Suprapubic skin (tissue), 4 donors: ENCODE results near the gene CLIP2. TPM values are rescaled to one million over a fixed set of nuclear protein-coding genes. Genes with fewer than 3 reads are reported as not detected.

Source experiments
- DNase-seq, 2 donors: peaks; one replicate each; pipeline ENCODE4 v3.0.0-alpha.2; 2019; ENCODE audit warnings: low spot score in 2 of 2
- H3K27ac ChIP-seq: fragments of 200-600 bp; sonication (generic); one replicate; pipeline ENCODE4 v1.5.1; 2019
- H3K27me3 ChIP-seq: fragments of 200-600 bp; sonication (generic); one replicate; pipeline ENCODE4 v1.5.1; 2019
- H3K36me3 ChIP-seq: fragments of 200-600 bp; sonication (generic); one replicate; pipeline ENCODE4 v1.5.1; 2019
- H3K4me1 ChIP-seq: fragments of 200-600 bp; sonication (generic); one replicate; pipeline ENCODE4 v1.5.1; 2019
- H3K4me3 ChIP-seq: fragments of 200-600 bp; sonication (generic); one replicate; pipeline ENCODE4 v1.5.1; 2019; ENCODE audit warnings: mild to moderate bottlenecking
- H3K9me3 ChIP-seq: fragments of 200-600 bp; sonication (generic); one replicate; pipeline ENCODE4 v1.5.1; 2019
- CTCF ChIP-seq, 2 donors: fragments of 200-600 bp in 1 of 2; fragments of 450-650 bp in 1 of 2; sonication (generic) in 1 of 2; IDR thresholded peaks; one replicate each; pipeline ENCODE4 v1.5.1; 2016 to 2019; ENCODE audit warnings: antibody characterized with exemption in 2 of 2, mild to moderate bottlenecking in 1 of 2, moderate library complexity in 1 of 2
- EP300 ChIP-seq: sonication (generic); formaldehyde crosslinking; IDR thresholded peaks from one replicate; pipeline ENCODE4 v1.6.1; 2017; ENCODE audit warnings: antibody characterized with exemption
- POLR2A ChIP-seq, 2 donors: fragments of 450-650 bp; IDR thresholded peaks; one replicate each; pipeline ENCODE4 v1.6.1; 2017; ENCODE audit warnings: antibody characterized with exemption in 2 of 2, mild to moderate bottlenecking in 2 of 2, moderate library complexity in 2 of 2
- POLR2AphosphoS5 ChIP-seq, 3 donors: sonication (generic); formaldehyde crosslinking; IDR thresholded peaks; one replicate each; pipeline ENCODE4 v1.6.1; 2017; ENCODE audit warnings: antibody characterized with exemption in 3 of 3
- WGBS: methylation state at CpG from one replicate; pipeline ENCODE4 v1.1.5; 2018; 5-methylcytosine and 5-hydroxymethylcytosine counted together
- total RNA-seq, 4 donors: library from RNA; depleted of rRNA; stranded (reverse); fragments of >200 nt; gene quantifications; one replicate each; pipeline ENCODE4 v1.1.0, GENCODE V29; 2016

Gene CLIP2
- total RNA-seq, 4 donors from 2014 or later = 26.9 to 73.6 (median 32.5) TPM

DNA sequence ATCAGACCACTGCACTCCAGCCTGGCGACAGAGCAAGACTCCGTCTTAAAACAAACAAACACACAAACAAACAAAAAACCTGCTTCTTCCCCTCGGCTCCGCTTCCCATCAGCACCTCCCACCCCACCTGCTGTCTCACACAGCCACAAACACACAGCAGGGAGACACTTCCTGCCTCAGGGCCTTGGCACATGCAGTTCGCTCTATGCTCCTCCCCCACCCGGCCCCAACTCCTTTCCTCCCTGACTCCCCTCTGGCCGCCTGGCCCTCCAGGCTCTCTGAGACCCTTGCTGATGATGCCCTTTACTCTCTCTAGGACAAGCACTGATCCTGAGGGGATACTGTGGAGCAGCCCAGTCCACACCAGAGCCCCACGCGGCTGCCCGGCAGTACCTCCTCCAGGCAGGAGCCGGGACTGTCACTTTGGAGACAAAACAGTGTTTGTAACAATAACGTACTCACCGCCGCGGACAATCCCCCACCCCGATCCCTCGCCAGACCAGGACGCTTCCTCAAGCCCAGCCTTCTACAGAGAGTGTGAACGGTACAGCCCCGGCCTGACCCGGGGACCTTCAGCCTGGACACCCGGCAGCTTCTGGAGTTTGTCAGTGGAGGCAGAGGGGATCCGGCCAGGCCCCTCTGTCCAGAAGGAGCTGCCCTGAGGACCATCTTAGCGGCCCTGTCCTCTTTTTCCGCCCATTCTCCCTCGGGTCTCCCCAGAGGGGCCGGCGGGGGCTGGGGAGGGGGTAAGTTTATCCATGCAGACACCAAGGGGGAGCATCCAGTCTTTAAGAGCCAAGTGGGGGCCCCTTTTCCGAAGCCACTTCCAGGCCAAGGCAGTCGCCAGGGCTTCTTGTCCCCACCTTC, 114.5 kb downstream of the CLIP2 start:
- DNase-seq = peak in 1 of 2 donors; percentile 58
- H3K4me3 ChIP-seq = no peak overlapping the region
- 92% methylated on average over 30 of the region's 30 CpGs for WGBS
- H3K9me3 ChIP-seq = no peaks in the 10 kb centered on the region
- no peak overlapping the region for H3K27ac ChIP-seq
- no peaks in the 10 kb centered on the region for H3K27me3 ChIP-seq
- no peaks in the 10 kb centered on the region for H3K4me1 ChIP-seq
- TF ChIP-seq POLR2A (IDR thresholded peaks at IDR 0.05) = no peak
- no peak for TF ChIP-seq CTCF (IDR thresholded peaks at IDR 0.05)
- no peak for TF ChIP-seq EP300
- TF ChIP-seq POLR2AphosphoS5 (IDR thresholded peaks at IDR 0.05) = no peak
- peaks cover 33% of the 10 kb centered on the region for H3K36me3 ChIP-seq

DNA sequence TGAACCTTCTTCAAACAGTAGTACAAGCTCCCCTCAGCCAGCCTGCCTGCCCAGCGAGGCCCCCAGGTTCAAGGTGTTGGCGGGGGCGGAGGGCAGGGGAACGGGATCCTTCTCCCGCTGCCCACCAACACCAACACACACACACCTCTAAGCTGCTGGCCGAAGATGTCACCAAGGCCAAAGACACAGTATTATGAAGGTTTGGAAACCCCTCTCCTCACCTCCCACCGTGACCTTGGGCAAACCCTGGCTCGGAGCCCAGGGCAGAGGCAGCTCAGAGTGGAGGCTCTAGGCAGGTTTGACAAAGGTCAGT, 115.1 kb downstream of the CLIP2 start:
- no peak overlapping the region for H3K4me3 ChIP-seq
- H3K4me1 ChIP-seq = no peaks in the 10 kb centered on the region
- H3K27me3 ChIP-seq = no peaks in the 10 kb centered on the region
- peaks cover 33% of the 10 kb centered on the region for H3K36me3 ChIP-seq
- no peak overlapping the region for H3K27ac ChIP-seq
- WGBS = 86% methylated on average over 6 of the region's 8 CpGs
- TF ChIP-seq POLR2A (IDR thresholded peaks at IDR 0.05) (no peak), POLR2AphosphoS5 (IDR thresholded peaks at IDR 0.05) (no peak), CTCF (IDR thresholded peaks at IDR 0.05) (no peak), EP300 (no peak)
- H3K9me3 ChIP-seq = no peaks in the 10 kb centered on the region
- DNase-seq = no peak

DNA sequence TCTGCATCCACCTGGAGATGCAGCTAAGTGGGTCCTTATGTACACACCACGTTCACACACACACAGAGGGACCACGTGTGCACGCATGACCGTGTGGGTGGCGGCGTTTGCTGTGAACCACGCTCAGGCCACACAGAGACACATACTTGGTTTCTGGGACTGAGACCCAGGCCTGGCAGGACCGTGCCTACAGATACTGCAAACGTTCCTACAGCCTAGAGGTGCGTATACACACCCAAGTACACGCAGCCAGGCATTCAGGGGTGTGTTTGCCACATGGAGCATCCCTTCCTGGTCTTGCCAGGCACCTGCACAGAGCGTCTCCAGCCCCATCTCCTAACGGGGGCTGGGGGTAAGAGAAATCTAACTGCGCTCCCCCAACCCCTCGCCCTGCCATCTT, 115.5 kb downstream of the CLIP2 start:
- DNase-seq = peak in 1 of 2 donors; percentile 38
- Histone ChIP-seq H3K27me3 (no peaks in the 10 kb centered on the region), H3K4me3 (no peak overlapping the region), H3K4me1 (no peaks in the 10 kb centered on the region), H3K9me3 (no peaks in the 10 kb centered on the region), H3K36me3 (peaks cover 33% of the 10 kb centered on the region), H3K27ac (no peak overlapping the region)
- TF ChIP-seq POLR2AphosphoS5 (IDR thresholded peaks at IDR 0.05) (no peak), EP300 (no peak), POLR2A (IDR thresholded peaks at IDR 0.05) (no peak), CTCF (IDR thresholded peaks at IDR 0.05) (no peak)
- 88% methylated on average over 7 of the region's 15 CpGs for WGBS

DNA sequence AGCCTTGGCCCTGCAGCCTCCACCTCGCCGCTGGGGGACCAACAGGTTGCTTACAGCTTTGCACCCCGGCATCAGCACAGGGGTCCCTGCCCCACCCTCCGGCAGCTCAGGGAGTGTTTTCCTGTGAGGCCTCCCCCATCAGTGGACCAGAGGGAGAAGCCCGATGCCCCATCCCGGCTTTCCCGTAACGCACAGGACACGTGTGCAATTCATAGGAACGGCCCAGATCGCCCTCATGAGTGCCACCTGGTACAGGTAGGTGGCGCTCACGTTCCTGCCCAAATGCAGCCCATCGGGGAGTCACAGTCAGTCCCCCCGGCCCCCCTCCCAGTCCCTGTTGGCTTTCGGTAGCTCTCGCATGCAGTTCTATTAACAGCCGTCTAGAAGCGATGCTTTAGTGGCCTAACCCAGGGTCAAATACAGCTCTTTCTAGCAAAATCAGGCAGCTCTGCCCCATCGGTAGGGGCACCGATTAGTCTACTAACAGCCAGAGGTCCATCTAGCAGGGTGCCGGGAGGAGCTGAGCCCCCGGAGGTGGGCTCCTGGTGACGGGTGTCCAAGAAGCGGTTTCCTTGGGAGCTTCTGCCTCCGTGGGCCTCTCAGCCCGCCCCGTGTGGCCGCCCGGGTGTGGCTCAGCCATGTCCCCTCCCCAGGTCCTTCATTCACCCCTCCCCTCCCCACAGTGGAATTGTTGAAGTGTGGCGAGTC, 116.1 kb downstream of the CLIP2 start:
- Histone ChIP-seq H3K36me3 (peaks cover 31% of the 10 kb centered on the region), H3K27me3 (no peaks in the 10 kb centered on the region), H3K27ac (no peak overlapping the region), H3K4me1 (no peaks in the 10 kb centered on the region), H3K9me3 (no peaks in the 10 kb centered on the region), H3K4me3 (no peak overlapping the region)
- 86% methylated on average over 14 of the region's 31 CpGs for WGBS
- DNase-seq = peak in 1 of 2 donors; percentile 59
- TF ChIP-seq POLR2AphosphoS5 (IDR thresholded peaks at IDR 0.05) = no peak
- no peak for TF ChIP-seq EP300
- no peak for TF ChIP-seq POLR2A (IDR thresholded peaks at IDR 0.05)
- TF ChIP-seq CTCF (IDR thresholded peaks at IDR 0.05) = no peak

- Histone ChIP-seq H3K4me1 (no peaks in the 10 kb centered on the region), H3K4me3 (no peak overlapping the region)
- 92% methylated on average over 15 of the region's 20 CpGs for WGBS
These were observed 116.8 kb downstream of the CLIP2 start for GRCh38 chr7:74405899-74406512.

More at GRCh38 chr7:74405899-74406512, 116.8 kb downstream of the CLIP2 start:
- no peaks in the 10 kb centered on the region for H3K9me3 ChIP-seq
- no peak for TF ChIP-seq POLR2AphosphoS5 (IDR thresholded peaks at IDR 0.05)
- no peak for TF ChIP-seq CTCF (IDR thresholded peaks at IDR 0.05)
- no peak for TF ChIP-seq POLR2A (IDR thresholded peaks at IDR 0.05)
- H3K27ac ChIP-seq = no peak overlapping the region
- H3K27me3 ChIP-seq = no peaks in the 10 kb centered on the region
- peak in 1 of 2 donors; percentile 51 for DNase-seq
- peaks cover 25% of the 10 kb centered on the region for H3K36me3 ChIP-seq
